Retinal pigment epithelial cell (primary cell): ENCODE results near the gene GABRR3.

Experiments used
- DNase-seq: peaks from one replicate; pipeline ENCODE4 v3.0.0-alpha.2; 2010; ENCODE audit warnings: low read depth
- H3K4me3 ChIP-seq: 2 replicates; pipeline ENCODE4 v1.5.1; 2011; ENCODE audit warnings: mild to moderate bottlenecking, low read length, control low read depth, moderate library complexity
- CTCF ChIP-seq: conservative IDR thresholded peaks from 2 replicates; pipeline ENCODE4 v1.5.1; 2011; ENCODE audit warnings: low read depth, low read length, control low read depth, inconsistent platforms

The GABRR3 gene

GRCh38 chr3:97958796-97959195, 76.3 kb downstream of the GABRR3 start:
- DNase-seq, result no peak
- no peak overlapping the region for H3K4me3 ChIP-seq
- TF ChIP-seq CTCF, result no peak

- no peak overlapping the region for H3K4me3 ChIP-seq
- TF ChIP-seq CTCF, result no peak
- no peak for DNase-seq
These were observed 76.7 kb downstream of the GABRR3 start for GRCh38 chr3:97958396-97958795.

GRCh38 chr3:97957617-97958311, 77.4 kb downstream of the GABRR3 start:
- no peak overlapping the region for H3K4me3 ChIP-seq
- no peak for TF ChIP-seq CTCF
- no peak for DNase-seq

GRCh38 chr3:97956051-97956450, 79.1 kb downstream of the GABRR3 start:
- H3K4me3 ChIP-seq, result no peak overlapping the region
- DNase-seq, result no peak
- no peak for TF ChIP-seq CTCF

GRCh38 chr3:97954228-97954827, 80.8 kb downstream of the GABRR3 start:
- DNase-seq, result no peak
- TF ChIP-seq CTCF, result no peak
- no peak overlapping the region for H3K4me3 ChIP-seq

GRCh38 chr3:97952872-97953271, 82.2 kb downstream of the GABRR3 start:
- no peak for TF ChIP-seq CTCF
- H3K4me3 ChIP-seq, result no peak overlapping the region
- DNase-seq, result no peak

- H3K4me3 ChIP-seq, result no peak overlapping the region
- DNase-seq, result no peak
- TF ChIP-seq CTCF, result no peak
These were observed 82.8 kb downstream of the GABRR3 start for GRCh38 chr3:97952280-97952679.
